Inferior parietal cortex (tissue), 1 donor: ENCODE measurements around the gene MKS1.
A peak's percentile ranks its signal among the peaks of the same experiment; 100 is the strongest.

Experiments
- DNase-seq: peaks from one replicate; pipeline ENCODE4 v3.0.0-alpha.2; 2016; ENCODE audit errors: extremely low spot score

Gene MKS1

GRCh38 chr17:58200024-58200633 lies 18.9 kb downstream of the MKS1 start:
- DNase-seq = no peak

GRCh38 chr17:58196610-58197009 lies 22.4 kb downstream of the MKS1 start:
- no peak for DNase-seq

- no peak for DNase-seq
These were observed 23.4 kb downstream of the MKS1 start for GRCh38 chr17:58195518-58196123.

GRCh38 chr17:58193641-58194255 lies 25.3 kb downstream of the MKS1 start:
- DNase-seq = no peak

GRCh38 chr17:58192612-58193011 lies 26.4 kb downstream of the MKS1 start, which contains the start of gene EPX:
EPX (plus strand) TSS chr17:58192726; CDS start chr17:58192847, 121 bp downstream.
- DNase-seq = no peak

GRCh38 chr17:58191241-58191896 lies 27.7 kb downstream of the MKS1 start:
- no peak for DNase-seq

GRCh38 chr17:58189436-58190146 lies 29.5 kb downstream of the MKS1 start:
- DNase-seq = peak; percentile 42

GRCh38 chr17:58187675-58188074 lies 31.4 kb downstream of the MKS1 start:
- DNase-seq = no peak

- DNase-seq = no peak
These were observed 32.0 kb downstream of the MKS1 start for GRCh38 chr17:58187063-58187462.

- no peak for DNase-seq
These were observed 32.5 kb downstream of the MKS1 start for GRCh38 chr17:58186591-58186990.

- DNase-seq = no peak
These were observed 33.9 kb downstream of the MKS1 start for GRCh38 chr17:58184986-58185761.

- no peak for DNase-seq
These were observed 34.6 kb downstream of the MKS1 start for GRCh38 chr17:58184308-58184985.

GRCh38 chr17:58183514-58183913 lies 35.5 kb downstream of the MKS1 start:
- DNase-seq = no peak

GRCh38 chr17:58181796-58182195 lies 37.3 kb downstream of the MKS1 start:
- DNase-seq = no peak

GRCh38 chr17:58176200-58176599 lies 42.9 kb downstream of the MKS1 start:
- DNase-seq = no peak

- no peak for DNase-seq
These were observed 44.2 kb downstream of the MKS1 start for GRCh38 chr17:58174871-58175270.

- DNase-seq = no peak
These were observed 46.5 kb downstream of the MKS1 start for GRCh38 chr17:58172369-58173071.

GRCh38 chr17:58170622-58171021 lies 48.4 kb downstream of the MKS1 start:
- no peak for DNase-seq

GRCh38 chr17:58166682-58167081 lies 52.4 kb downstream of the MKS1 start, which contains the start of gene OR4D2:
OR4D2 (plus strand) TSS chr17:58166982; CDS start chr17:58169656, 2,674 bp downstream.
- no peak for DNase-seq

GRCh38 chr17:58165981-58166380 lies 53.1 kb downstream of the MKS1 start:
- no peak for DNase-seq
